Keratinocyte (primary cell): ENCODE results near the gene GRK5. TPM values are rescaled to one million over a fixed set of nuclear protein-coding genes. Genes with fewer than 3 reads are reported as not detected.

Experiments used
- DNase-seq: peaks from one replicate; pipeline ENCODE4 v3.0.0-alpha.2; 2011; ENCODE audit warnings: low read depth, missing footprints, low spot score
- FAIRE-seq: peaks from 2 replicates; lab custom pipeline; 2011; peaks lifted over from hg19 to GRCh38; lab: Jason Lieb, UNC
- H2AFZ ChIP-seq: 2 replicates; pipeline ENCODE4 v1.6.0; 2012; ENCODE audit warnings: low read length, control low read depth, inconsistent platforms; ENCODE audit not compliant: control insufficient read depth
- H3K27ac ChIP-seq: 2 replicates; pipeline ENCODE4 v1.5.1; 2011; ENCODE audit warnings: low read length; ENCODE audit not compliant: control insufficient read depth, insufficient read depth
- H3K27me3 ChIP-seq: 3 replicates; pipeline ENCODE4 v1.6.0; 2011; ENCODE audit warnings: low read length; ENCODE audit not compliant: control insufficient read depth, insufficient read depth; ENCODE audit errors: extremely low read depth
- H3K36me3 ChIP-seq, 2 experiments: 2 replicates in 1 of 2; 3 replicates in 1 of 2; pipeline ENCODE4 v1.5.1; 2011; ENCODE audit warnings: low read length in 2 of 2, mild to moderate bottlenecking in 1 of 2; ENCODE audit not compliant: control insufficient read depth in 2 of 2, insufficient read depth in 2 of 2; ENCODE audit errors: extremely low read depth in 1 of 2
- H3K4me1 ChIP-seq: 3 replicates; pipeline ENCODE4 v1.5.1; 2011; ENCODE audit warnings: low read length; ENCODE audit not compliant: control insufficient read depth, insufficient read depth; ENCODE audit errors: extremely low read depth
- H3K4me2 ChIP-seq: 3 replicates; pipeline ENCODE4 v1.6.0; 2011; ENCODE audit warnings: low read depth, low read length; ENCODE audit not compliant: control insufficient read depth, insufficient read depth; ENCODE audit errors: extremely low read depth
- H3K4me3 ChIP-seq, 3 experiments: fragments of 200-600 bp in 1 of 3; sonication (generic) in 1 of 3; 2 replicates in 2 of 3; 3 replicates in 1 of 3; pipeline ENCODE4 v1.5.1; 2011 to 2016; ENCODE audit warnings: low read length in 3 of 3, mild to moderate bottlenecking in 3 of 3, control low read depth in 2 of 3, inconsistent platforms in 1 of 3, low read depth in 1 of 3, mixed read lengths in 1 of 3, mixed run types in 1 of 3, moderate library complexity in 1 of 3; ENCODE audit not compliant: control insufficient read depth in 2 of 3, insufficient read depth in 2 of 3; ENCODE audit errors: extremely low read depth in 1 of 3
- H3K79me2 ChIP-seq: 2 replicates; pipeline ENCODE4 v1.6.0; 2012; ENCODE audit warnings: low read length; ENCODE audit not compliant: control insufficient read depth, insufficient read depth
- H3K9ac ChIP-seq: 3 replicates; pipeline ENCODE4 v1.6.0; 2011; ENCODE audit warnings: low read length; ENCODE audit not compliant: control insufficient read depth, insufficient read depth; ENCODE audit errors: extremely low read depth
- H3K9me1 ChIP-seq: 3 replicates; pipeline ENCODE4 v1.6.0; 2011; ENCODE audit warnings: low read length; ENCODE audit not compliant: control insufficient read depth, insufficient read depth; ENCODE audit errors: extremely low read depth
- H3K9me3 ChIP-seq: 2 replicates; pipeline ENCODE4 v1.5.1; 2012; ENCODE audit warnings: low read depth, low read length; ENCODE audit not compliant: control insufficient read depth
- H4K20me1 ChIP-seq: 3 replicates; pipeline ENCODE4 v1.6.0; 2011; ENCODE audit warnings: low read length; ENCODE audit not compliant: control insufficient read depth, insufficient read depth; ENCODE audit errors: extremely low read depth
- CTCF ChIP-seq, 3 experiments: IDR thresholded peaks in 1 of 3; conservative IDR thresholded peaks in 1 of 3; optimal IDR thresholded peaks in 1 of 3; 2 replicates in 2 of 3; 3 replicates in 1 of 3; pipeline versions ENCODE3 to v1.5.1; 2011; ENCODE audit warnings: low read length in 3 of 3, mild to moderate bottlenecking in 3 of 3, moderate library complexity in 2 of 3, control low read depth in 1 of 3, inconsistent platforms in 1 of 3; ENCODE audit not compliant: insufficient read depth in 2 of 3; ENCODE audit errors: extremely low read depth in 1 of 3
- EZH2 ChIP-seq: IDR thresholded peaks from one replicate; pipeline ENCODE4 v1.6.1; 2012; ENCODE audit warnings: inconsistent platforms, mild to moderate bottlenecking, low read length, moderate library complexity
- dilution Hi-C: fragments of 300-500 bp; cut with MboI; formaldehyde crosslinking; loops from one replicate; pipeline ENCODE4 v1.7.0; 2020; ENCODE audit warnings: low sequenced_read_pairs; ENCODE audit not compliant: extremely low pct_ligation_motif_present
- polyA plus RNA-seq, 5 experiments: library from polyadenylated mRNA; depleted of rRNA in 3 of 5; stranded (reverse) in 3 of 5; stranded (forward) in 1 of 5; unstranded in 1 of 5; fragments of >200 nt; gene quantifications; 1 replicate in 1 of 5; 2 replicates in 3 of 5; 3 replicates in 1 of 5; pipeline versions ENCODE4 v1.2.1 to v1.2.3, GENCODE V29; 2011 to 2012; ENCODE audit warnings: missing spikeins in 2 of 5, low read depth in 1 of 5, low replicate concordance in 1 of 5

Gene GRK5
- polyA plus RNA-seq, 1 donor (not counting 4 experiments of a cell fraction or from before 2014, with no cell fraction given), result 7.6 TPM

GRCh38 chr10:119333146-119333792 is 125.9 kb downstream of the GRK5 start:
- TF ChIP-seq EZH2 (no peak), CTCF (optimal IDR thresholded peaks at IDR 0.05 in 1 of 3, IDR thresholded peaks at IDR 0.05 in 1 of 3, conservative IDR thresholded peaks at IDR 0.05 in 1 of 3; ENCODE audit: extremely low read depth in 1 of 3, insufficient read depth in 2 of 3, low read length in 3 of 3) (no peak)
- dilution Hi-C loops, result no loop called here
- FAIRE-seq (peak; percentile 29), DNase-seq (no peak)
- H3K27me3 ChIP-seq, result no peaks in the 10 kb centered on the region
- no peaks in the 10 kb centered on the region for H4K20me1 ChIP-seq
- no peak overlapping the region for H3K9ac ChIP-seq
- H3K4me1 ChIP-seq, result peaks cover 3% of the 10 kb centered on the region
- no peaks in the 10 kb centered on the region for H3K9me1 ChIP-seq
- no peak overlapping the region for H3K4me3 ChIP-seq
- H3K4me2 ChIP-seq, result no peak overlapping the region
- no peaks in the 10 kb centered on the region for H3K36me3 ChIP-seq
- H3K79me2 ChIP-seq, result no peaks in the 10 kb centered on the region
- no peak overlapping the region for H2AFZ ChIP-seq
- H3K27ac ChIP-seq, result no peak overlapping the region
- H3K9me3 ChIP-seq, result no peaks in the 10 kb centered on the region

GRCh38 chr10:119335671-119336353 is 128.4 kb downstream of the GRK5 start:
- no peak for TF ChIP-seq CTCF (optimal IDR thresholded peaks at IDR 0.05 in 1 of 3, IDR thresholded peaks at IDR 0.05 in 1 of 3, conservative IDR thresholded peaks at IDR 0.05 in 1 of 3; ENCODE audit: extremely low read depth in 1 of 3, insufficient read depth in 2 of 3, low read length in 3 of 3)
- no peak for TF ChIP-seq EZH2
- FAIRE-seq, result no peak
- Histone ChIP-seq H3K27me3 (no peaks in the 10 kb centered on the region), H3K9me1 (no peaks in the 10 kb centered on the region), H2AFZ (no peak overlapping the region), H3K27ac (no peak overlapping the region), H3K4me2 (no peak overlapping the region), H3K36me3 (no peaks in the 10 kb centered on the region), H3K9ac (no peak overlapping the region), H3K9me3 (no peaks in the 10 kb centered on the region), H3K4me3 (no peak overlapping the region), H4K20me1 (no peaks in the 10 kb centered on the region), H3K4me1 (peaks cover 3% of the 10 kb centered on the region), H3K79me2 (no peaks in the 10 kb centered on the region)
- DNase-seq, result no peak
- dilution Hi-C loops, result no loop called here
